Camera-type eye (tissue), 1 donor: ENCODE measurements around the gene FAM135A. TPM values are rescaled to one million over a fixed set of nuclear protein-coding genes. Genes with fewer than 3 reads are reported as not detected.

Source experiments
- total RNA-seq: library from RNA; depleted of rRNA; stranded (reverse); fragments of >200 nt; gene quantifications from one replicate; pipeline ENCODE4 v1.2.3, GENCODE V29; 2014

Gene FAM135A
- total RNA-seq = 98.3 TPM

GRCh38 chr6:70413114-70413991 is at the start of gene FAM135A:
FAM135A (plus strand) TSS chr6:70413508; CDS start chr6:70428343, 14,835 bp downstream.

GRCh38 chr6:70566751-70567382 is 153.6 kb downstream of the FAM135A start, which contains the start of gene SDHAF4:
SDHAF4 (plus strand) TSS chr6:70566930; CDS start chr6:70566941, 11 bp downstream.

Other genes with a start within 250 kb of the FAM135A start
- gene COL9A1, start 110.4 kb upstream of the FAM135A start, total RNA-seq = 74.7 TPM
- 13.7 TPM for gene SDHAF4, start 153.4 kb downstream of the FAM135A start, total RNA-seq